Measurements from ENCODE around the gene DAB1. TPM values are rescaled to one million over a fixed set of nuclear protein-coding genes. Genes with fewer than 3 reads are reported as not detected.

The DAB1 gene
- total RNA-seq, 1 donor from 2014 or later, result not detected

DNA sequence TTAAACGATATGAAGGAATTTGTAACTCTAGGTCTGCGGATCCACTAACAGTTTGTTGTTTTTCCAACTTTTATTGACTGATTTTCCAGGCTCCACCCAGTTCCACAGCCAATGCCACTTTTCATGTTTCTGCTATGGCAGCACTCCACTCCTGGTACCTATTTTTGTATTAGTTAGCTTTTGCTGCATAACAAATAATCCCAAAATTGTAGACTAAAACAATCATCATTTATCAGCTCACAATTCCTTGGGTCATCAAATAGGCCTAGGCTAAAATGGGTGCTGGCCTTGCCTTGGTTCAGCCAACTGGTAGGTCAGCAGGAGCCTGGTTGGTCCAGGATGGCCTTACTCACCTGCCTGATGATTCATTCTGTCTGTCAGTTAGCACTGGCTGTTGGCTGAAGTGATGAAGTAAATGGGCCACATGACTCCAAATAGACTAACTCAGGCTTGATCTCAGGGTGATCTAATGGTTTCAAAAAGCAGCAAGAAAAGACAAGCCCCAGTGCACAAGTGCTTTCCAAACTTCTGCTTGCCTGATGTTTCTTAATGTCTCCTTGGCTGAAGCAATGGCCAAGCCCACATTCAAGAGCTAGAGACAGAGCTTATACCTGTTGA is 454.9 kb downstream of the DAB1 start:
- no peak overlapping the region for H3K4me3 ChIP-seq (ENCODE audit: low read depth, low read length)
- peak; percentile 71 for DNase-seq (ENCODE audit: low read depth)
- TF ChIP-seq, protein P1, sequence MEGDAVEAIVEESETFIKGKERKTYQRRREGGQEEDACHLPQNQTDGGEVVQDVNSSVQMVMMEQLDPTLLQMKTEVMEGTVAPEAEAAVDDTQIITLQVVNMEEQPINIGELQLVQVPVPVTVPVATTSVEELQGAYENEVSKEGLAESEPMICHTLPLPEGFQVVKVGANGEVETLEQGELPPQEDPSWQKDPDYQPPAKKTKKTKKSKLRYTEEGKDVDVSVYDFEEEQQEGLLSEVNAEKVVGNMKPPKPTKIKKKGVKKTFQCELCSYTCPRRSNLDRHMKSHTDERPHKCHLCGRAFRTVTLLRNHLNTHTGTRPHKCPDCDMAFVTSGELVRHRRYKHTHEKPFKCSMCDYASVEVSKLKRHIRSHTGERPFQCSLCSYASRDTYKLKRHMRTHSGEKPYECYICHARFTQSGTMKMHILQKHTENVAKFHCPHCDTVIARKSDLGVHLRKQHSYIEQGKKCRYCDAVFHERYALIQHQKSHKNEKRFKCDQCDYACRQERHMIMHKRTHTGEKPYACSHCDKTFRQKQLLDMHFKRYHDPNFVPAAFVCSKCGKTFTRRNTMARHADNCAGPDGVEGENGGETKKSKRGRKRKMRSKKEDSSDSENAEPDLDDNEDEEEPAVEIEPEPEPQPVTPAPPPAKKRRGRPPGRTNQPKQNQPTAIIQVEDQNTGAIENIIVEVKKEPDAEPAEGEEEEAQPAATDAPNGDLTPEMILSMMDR (conservative IDR thresholded peaks at IDR 0.05; ENCODE audit: low read depth, low read length), result no peak

DNA sequence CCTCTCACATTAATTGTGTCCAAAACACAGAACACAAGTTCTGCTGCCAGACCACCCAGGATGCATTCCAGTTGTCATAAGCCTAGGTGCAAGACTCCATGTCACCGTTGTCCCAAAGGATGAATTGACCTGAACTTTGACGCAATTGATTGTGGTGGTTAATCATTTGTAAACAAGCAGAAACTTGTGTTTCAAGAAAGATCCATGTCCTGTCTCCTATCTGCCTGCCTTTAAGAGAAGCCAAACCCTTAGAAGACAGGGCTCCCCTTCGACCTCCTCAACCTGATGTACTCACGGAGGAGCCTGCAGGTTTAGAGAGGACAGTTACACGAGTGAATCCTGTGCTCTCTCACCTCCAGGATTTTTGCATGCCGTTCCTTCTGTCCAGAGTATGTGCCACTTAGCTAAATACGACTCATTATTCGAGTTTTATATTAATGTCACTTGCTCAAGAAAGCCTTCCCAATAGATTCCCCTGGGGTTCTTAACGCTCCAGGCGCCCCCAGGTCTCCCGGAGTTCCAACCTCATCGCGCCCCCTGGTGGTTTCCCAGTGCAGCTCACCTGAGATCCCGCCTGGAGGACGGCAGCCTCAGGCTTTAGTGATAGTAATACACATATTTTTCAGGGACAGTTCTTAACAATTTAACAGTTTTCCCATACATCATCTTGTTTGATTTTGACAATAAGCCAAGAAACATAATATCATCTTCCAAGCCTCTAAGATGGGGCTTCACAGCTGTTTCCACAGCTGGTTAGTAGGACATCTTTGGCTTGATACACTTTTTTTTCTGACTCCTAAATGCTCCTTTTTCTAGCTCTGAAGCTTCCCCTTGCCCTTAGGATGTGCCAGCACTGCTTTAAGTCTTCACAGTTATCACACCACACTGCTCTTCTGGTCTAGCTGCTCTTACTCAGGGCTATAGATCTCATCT is 455.7 kb downstream of the DAB1 start:
- TF ChIP-seq, protein P1 (conservative IDR thresholded peaks at IDR 0.05; ENCODE audit: low read depth, low read length), result peak; percentile 79
- no peak for DNase-seq (ENCODE audit: low read depth)
- H3K4me3 ChIP-seq (ENCODE audit: low read depth, low read length), result no peak overlapping the region

DNA sequence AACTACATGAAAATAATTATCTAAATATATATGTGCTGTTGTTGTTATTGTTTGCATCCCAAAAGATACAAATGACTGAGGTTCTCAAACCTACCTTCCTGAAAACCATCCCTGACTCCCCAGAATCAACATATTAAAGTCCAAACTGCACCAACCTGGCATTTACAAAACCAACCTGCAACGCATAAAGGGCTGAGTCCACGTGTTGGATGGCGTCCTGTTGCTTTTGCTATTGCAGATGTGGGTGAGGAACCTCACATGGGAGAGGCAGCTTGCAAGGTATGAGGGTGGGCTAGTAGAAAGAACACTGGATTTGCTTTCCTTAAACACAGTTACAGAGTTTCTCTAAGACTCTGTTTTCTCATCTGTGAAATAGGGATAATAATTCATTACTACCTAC is 456.5 kb downstream of the DAB1 start:
- DNase-seq (ENCODE audit: low read depth), result no peak
- H3K4me3 ChIP-seq (ENCODE audit: low read depth, low read length), result no peak overlapping the region
- TF ChIP-seq, protein P1 (conservative IDR thresholded peaks at IDR 0.05; ENCODE audit: low read depth, low read length), result no peak

DNA sequence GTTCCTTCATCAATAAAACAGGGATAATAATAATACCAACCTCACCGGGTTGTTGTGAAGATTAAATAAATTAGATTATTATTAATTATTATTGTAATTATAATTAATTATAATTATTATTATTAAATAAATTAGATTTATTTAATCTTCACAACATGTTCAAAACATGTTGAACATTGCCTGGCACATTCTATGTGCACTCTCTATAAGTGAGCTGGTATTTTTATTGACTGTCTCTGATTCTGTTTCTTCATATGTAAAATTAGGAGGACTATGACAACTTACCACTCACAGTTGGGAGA is 457.2 kb downstream of the DAB1 start:
- TF ChIP-seq, protein P1 (conservative IDR thresholded peaks at IDR 0.05; ENCODE audit: low read depth, low read length), result no peak
- no peak for DNase-seq (ENCODE audit: low read depth)
- no peak overlapping the region for H3K4me3 ChIP-seq (ENCODE audit: low read depth, low read length)

DNA sequence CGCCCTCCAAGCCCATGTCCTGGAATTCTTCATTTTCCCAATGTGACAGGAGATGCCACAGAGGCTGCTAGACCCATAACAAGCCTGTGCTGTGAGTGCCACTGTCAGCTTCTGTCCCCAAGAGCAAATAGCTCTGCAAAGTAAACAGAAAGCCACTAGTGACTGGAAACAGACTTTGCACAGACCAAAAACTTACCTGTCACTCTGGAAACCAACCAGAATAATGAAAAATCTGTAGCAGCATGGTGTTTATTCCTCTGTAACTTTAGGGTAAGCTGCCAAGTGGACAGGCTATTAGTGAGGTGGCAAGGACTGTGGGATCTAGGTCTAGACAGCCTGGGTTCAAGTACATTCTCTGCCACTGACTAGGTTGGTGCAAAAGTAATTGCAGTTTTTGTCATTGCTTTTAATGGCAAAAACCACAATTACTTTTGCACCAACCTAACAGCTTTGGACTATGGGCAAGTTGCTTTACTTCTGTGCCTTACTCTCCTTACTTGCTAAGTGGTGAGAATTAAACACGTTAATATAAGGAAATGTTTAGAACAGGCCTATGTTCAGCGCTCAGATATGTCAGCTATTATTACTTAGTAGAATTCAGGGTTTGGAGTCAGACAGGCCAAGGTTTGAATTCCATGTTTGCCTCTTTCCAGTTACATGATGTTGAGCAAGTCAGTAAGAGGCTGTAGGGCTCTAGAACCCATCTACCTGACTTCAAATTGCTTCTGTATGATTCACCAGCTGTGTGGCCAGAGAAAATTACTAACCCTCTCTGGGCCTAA is 457.8 kb downstream of the DAB1 start, which contains the start of gene C8B:
C8B (minus strand) TSS at position 100 of the 782 bp plus-strand sequence; CDS start at position 33, 67 bp downstream.
- TF ChIP-seq, protein P1 (conservative IDR thresholded peaks at IDR 0.05; ENCODE audit: low read depth, low read length), result no peak
- H3K4me3 ChIP-seq (ENCODE audit: low read depth, low read length), result no peak within 1 kb of the TSS

DNA sequence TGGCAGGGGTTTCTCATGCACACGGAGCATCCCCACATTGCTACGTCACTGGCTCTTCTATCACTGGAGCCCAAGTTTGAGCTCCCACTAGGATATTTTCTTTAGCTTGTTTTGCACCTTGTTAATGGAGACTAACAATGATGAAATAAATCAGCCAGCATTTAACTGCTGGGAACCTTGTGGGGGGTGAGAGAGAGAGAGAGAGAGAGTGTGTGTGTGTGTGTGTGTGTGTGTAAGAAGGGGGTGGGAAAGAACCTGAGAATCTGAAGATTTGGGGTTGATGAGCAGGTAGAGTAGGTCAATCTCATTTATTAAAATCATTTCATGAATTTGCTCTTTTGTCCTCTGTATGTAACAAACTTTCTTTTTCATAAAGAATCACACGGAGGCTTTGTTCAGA is 458.7 kb downstream of the DAB1 start:
- no peak overlapping the region for H3K4me3 ChIP-seq (ENCODE audit: low read depth, low read length)
- DNase-seq (ENCODE audit: low read depth), result no peak
- TF ChIP-seq, protein P1 (conservative IDR thresholded peaks at IDR 0.05; ENCODE audit: low read depth, low read length), result no peak

More for the DNA sequence above, 457.8 kb downstream of the DAB1 start, which contains the start of gene C8B:
- no peak for DNase-seq (ENCODE audit: low read depth)

All from epithelial cell of proximal tubule (primary cell).